Neuronal stem cell (in vitro differentiated cells): ENCODE data around the gene TOPBP1. TPM values are rescaled to one million over a fixed set of nuclear protein-coding genes. Genes with fewer than 3 reads are reported as not detected.
"Not testable (repeated sequence)": the region's sequence is repeated elsewhere in the genome, so short reads cannot be mapped to it uniquely, and the experiment has no call there.

Experiments used
- DNase-seq: peaks from one replicate; pipeline ENCODE4 v3.0.0-alpha.2; 2013; ENCODE audit warnings: low spot score
- H2AFZ ChIP-seq: one replicate; pipeline ENCODE4 v1.6.1; 2013; ENCODE audit warnings: mild to moderate bottlenecking, low read length, inconsistent platforms
- H2AK5ac ChIP-seq: 2 replicates; pipeline ENCODE4 v1.6.1; 2013; ENCODE audit warnings: low read depth, mild to moderate bottlenecking, inconsistent platforms, low read length, moderate library complexity, mixed read lengths
- H2BK120ac ChIP-seq: 2 replicates; pipeline ENCODE4 v1.6.1; 2013; ENCODE audit warnings: low read depth, mild to moderate bottlenecking, inconsistent platforms, low read length, moderate library complexity, mixed read lengths
- H2BK12ac ChIP-seq: one replicate; pipeline ENCODE4 v1.6.1; 2013; ENCODE audit warnings: low read length, inconsistent platforms
- H2BK15ac ChIP-seq: 2 replicates; pipeline ENCODE4 v1.6.1; 2013; ENCODE audit warnings: mild to moderate bottlenecking, low read length, inconsistent platforms, mixed read lengths
- H2BK5ac ChIP-seq: one replicate; pipeline ENCODE4 v1.6.1; 2013; ENCODE audit warnings: inconsistent platforms, mild to moderate bottlenecking, low read length, moderate library complexity
- H3K14ac ChIP-seq: one replicate; pipeline ENCODE4 v1.6.1; 2013; ENCODE audit warnings: low read length, inconsistent platforms
- H3K18ac ChIP-seq: 2 replicates; pipeline ENCODE4 v1.6.1; 2013; ENCODE audit warnings: low read length, inconsistent platforms
- H3K23ac ChIP-seq: 2 replicates; pipeline ENCODE4 v1.6.1; 2013; ENCODE audit warnings: low read depth, mild to moderate bottlenecking, mixed read lengths, low read length, inconsistent platforms; ENCODE audit not compliant: poor library complexity
- H3K27ac ChIP-seq: replicated peaks from 3 replicates; pipeline ENCODE4 v1.5.1; 2013; ENCODE audit warnings: low read length, inconsistent platforms
- H3K27me3 ChIP-seq, 3 experiments: 2 replicates each; pipeline ENCODE4 v1.6.1; 2013; ENCODE audit warnings: low read length in 3 of 3, mild to moderate bottlenecking in 2 of 3, inconsistent platforms in 1 of 3, low read depth in 1 of 3, mixed read lengths in 1 of 3, moderate library complexity in 1 of 3; ENCODE audit not compliant: control insufficient read depth in 3 of 3, insufficient read depth in 3 of 3
- H3K36me3 ChIP-seq, 2 donors: replicated peaks in 1 of 2; 2 replicates each; pipeline ENCODE4 v1.6.1; 2013; ENCODE audit warnings: low read length in 2 of 2; ENCODE audit not compliant: control insufficient read depth in 2 of 2, insufficient read depth in 2 of 2
- H3K4ac ChIP-seq: 2 replicates; pipeline ENCODE4 v1.6.1; 2013; ENCODE audit warnings: inconsistent platforms, mild to moderate bottlenecking, low read length, moderate library complexity
- H3K4me1 ChIP-seq, 2 donors: 1 replicate in 1 of 2; 2 replicates in 1 of 2; pipeline ENCODE4 v1.6.1; 2013; ENCODE audit warnings: low read length in 2 of 2, low read depth in 1 of 2; ENCODE audit not compliant: control insufficient read depth in 2 of 2, insufficient read depth in 1 of 2
- H3K4me2 ChIP-seq: one replicate; pipeline ENCODE4 v1.6.1; 2013; ENCODE audit warnings: mild to moderate bottlenecking, low read length, inconsistent platforms; ENCODE audit not compliant: insufficient read depth, poor library complexity, severe bottlenecking
- H3K4me3 ChIP-seq, 2 donors: 2 replicates each; pipeline ENCODE4 v1.5.1; 2013; ENCODE audit warnings: low read length in 2 of 2, mild to moderate bottlenecking in 2 of 2, inconsistent platforms in 1 of 2, moderate library complexity in 1 of 2
- H3K79me1 ChIP-seq: one replicate; pipeline ENCODE4 v1.6.1; 2013; ENCODE audit warnings: low read depth, mild to moderate bottlenecking, inconsistent platforms, low read length, moderate library complexity
- H3K9ac ChIP-seq: one replicate; pipeline ENCODE4 v1.6.1; 2013; ENCODE audit warnings: mild to moderate bottlenecking, low read depth, low read length, inconsistent platforms; ENCODE audit not compliant: poor library complexity
- H3K9me3 ChIP-seq, 2 donors: replicated peaks in 1 of 2; 2 replicates each; pipeline versions ENCODE3 to v1.6.1; 2013; ENCODE audit warnings: low read length in 2 of 2, mild to moderate bottlenecking in 2 of 2, inconsistent platforms in 1 of 2, low read depth in 1 of 2, mixed read lengths in 1 of 2, moderate library complexity in 1 of 2; ENCODE audit not compliant: control insufficient read depth in 2 of 2, insufficient read depth in 1 of 2
- H4K8ac ChIP-seq: one replicate; pipeline ENCODE4 v1.6.1; 2013; ENCODE audit warnings: low read depth, mild to moderate bottlenecking, inconsistent platforms, low read length, moderate library complexity
- H4K91ac ChIP-seq: one replicate; pipeline ENCODE4 v1.6.1; 2013; ENCODE audit warnings: low read length, low read depth, mild to moderate bottlenecking, inconsistent platforms; ENCODE audit not compliant: poor library complexity
- WGBS, 2 donors: extraction: QIAGEN DNeasy Blood & Tissue Kit; methylation state at CpG; one replicate each; pipeline ENCODE4 v1.1.7; 2013; ENCODE audit warnings: missing lambda C conversion rate in 2 of 2, mixed read lengths in 1 of 2; ENCODE audit not compliant: insufficient read length in 2 of 2, insufficient replicate concordance in 1 of 2; ENCODE audit errors: extremely low coverage in 2 of 2; 5-methylcytosine and 5-hydroxymethylcytosine counted together
- small RNA-seq: library from polyadenylated mRNA; stranded (forward); fragments of <200 nt; extraction: miRNeasy Mini kit (QIAGEN cat#:217004); gene quantifications from one replicate; pipeline ENCODE3, GENCODE V24; 2013; ENCODE audit not compliant: insufficient read depth

The TOPBP1 gene

DNA sequence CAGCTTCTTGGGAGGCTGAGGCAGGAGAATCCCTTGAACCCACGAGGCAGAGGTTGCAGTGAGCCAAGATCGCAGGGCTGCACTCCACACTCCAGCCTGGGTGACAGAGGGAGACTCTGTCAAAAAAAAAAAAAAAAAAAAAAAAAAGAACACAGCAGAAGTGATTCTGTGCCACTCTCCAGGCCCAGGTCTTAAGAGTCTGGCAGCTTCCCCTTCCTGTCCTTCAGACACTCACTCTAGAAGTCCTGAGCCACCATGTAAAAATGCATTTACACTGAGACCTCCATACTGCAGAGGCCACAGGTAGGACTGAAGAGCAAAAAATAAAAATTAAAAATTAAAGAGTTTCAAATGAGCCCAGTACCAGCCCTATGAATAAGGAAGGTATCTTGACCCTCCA is 100.1 kb downstream of the TOPBP1 start:
- Histone ChIP-seq H2AFZ (no peak overlapping the region), H4K91ac (no peak overlapping the region), H3K14ac (no peak overlapping the region), H3K79me1 (no peaks in the 10 kb centered on the region), H3K18ac (no peak overlapping the region), H3K4me3 (no peak overlapping the region), H3K4ac (no peak overlapping the region), H2BK120ac (no peak overlapping the region), H3K9me3 (peaks cover 0 to 2% of the 10 kb centered on the region in 2 donors), H3K4me2 (no peak overlapping the region), H3K27ac (no peak overlapping the region), H2BK12ac (no peak overlapping the region), H4K8ac (no peak overlapping the region), H3K36me3 (no peaks in the 10 kb centered on the region), H3K27me3 (peaks cover 0 to 5% (median 0%) of the 10 kb centered on the region in 3 experiments), H2AK5ac (no peak overlapping the region), H3K4me1 (peaks cover 0 to 5% of the 10 kb centered on the region in 2 donors), H2BK15ac (no peak overlapping the region), H3K9ac (no peak overlapping the region), H2BK5ac (no peak overlapping the region), H3K23ac (no peak overlapping the region)
- WGBS, 2 donors, result no CpG with 5 or more reads among the region's 2 CpGs
- no peak for DNase-seq

DNA sequence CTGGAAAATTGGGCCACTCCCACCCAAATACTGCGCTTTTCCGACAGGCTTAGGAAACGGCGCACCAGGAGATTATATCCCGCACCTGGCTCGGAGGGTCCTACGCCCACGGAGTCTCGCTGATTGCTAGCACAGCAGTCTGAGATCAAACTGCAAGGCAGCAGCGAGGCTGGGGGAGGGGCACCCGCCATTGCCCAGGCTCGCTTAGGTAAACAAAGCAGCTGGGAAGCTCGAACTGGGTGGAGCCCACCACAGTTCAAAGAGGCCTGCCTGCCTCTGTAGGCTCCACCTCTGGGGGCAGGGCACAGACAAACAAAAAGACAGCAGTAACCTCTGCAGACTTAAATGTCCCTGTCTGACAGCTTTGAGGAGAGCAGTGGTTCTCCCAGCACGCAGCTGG is 110.2 kb downstream of the TOPBP1 start:
- H2BK120ac ChIP-seq, H3K27ac ChIP-seq, H3K14ac ChIP-seq, H2BK15ac ChIP-seq, H3K36me3 ChIP-seq, H3K27me3 ChIP-seq, H4K8ac ChIP-seq, H3K23ac ChIP-seq, H4K91ac ChIP-seq, H2AFZ ChIP-seq, H3K79me1 ChIP-seq, H2BK5ac ChIP-seq, H3K4ac ChIP-seq, H3K18ac ChIP-seq, H3K4me3 ChIP-seq, H2AK5ac ChIP-seq, DNase-seq, H3K4me1 ChIP-seq, H2BK12ac ChIP-seq, H3K4me2 ChIP-seq, H3K9ac ChIP-seq, H3K9me3 ChIP-seq: not testable (repeated sequence)
- WGBS, 2 donors, result no CpG with 5 or more reads among the region's 14 CpGs

Small RNA genes within 50 kb of the gene (small RNA-seq; reads per million reads assigned to genes)
- gene RF00438 (not detected), gene RNA5SP140 (not detected), gene RNU6-678P (not detected)
